ENCODE results near the gene NUDT1. TPM values are rescaled to one million over a fixed set of nuclear protein-coding genes. Genes with fewer than 3 reads are reported as not detected.

The NUDT1 gene
- total and polyA plus RNA-seq, 2 donors (not counting 1 experiment from before 2014, with no cell fraction given) = 19.8 to 28.4 TPM

DNA sequence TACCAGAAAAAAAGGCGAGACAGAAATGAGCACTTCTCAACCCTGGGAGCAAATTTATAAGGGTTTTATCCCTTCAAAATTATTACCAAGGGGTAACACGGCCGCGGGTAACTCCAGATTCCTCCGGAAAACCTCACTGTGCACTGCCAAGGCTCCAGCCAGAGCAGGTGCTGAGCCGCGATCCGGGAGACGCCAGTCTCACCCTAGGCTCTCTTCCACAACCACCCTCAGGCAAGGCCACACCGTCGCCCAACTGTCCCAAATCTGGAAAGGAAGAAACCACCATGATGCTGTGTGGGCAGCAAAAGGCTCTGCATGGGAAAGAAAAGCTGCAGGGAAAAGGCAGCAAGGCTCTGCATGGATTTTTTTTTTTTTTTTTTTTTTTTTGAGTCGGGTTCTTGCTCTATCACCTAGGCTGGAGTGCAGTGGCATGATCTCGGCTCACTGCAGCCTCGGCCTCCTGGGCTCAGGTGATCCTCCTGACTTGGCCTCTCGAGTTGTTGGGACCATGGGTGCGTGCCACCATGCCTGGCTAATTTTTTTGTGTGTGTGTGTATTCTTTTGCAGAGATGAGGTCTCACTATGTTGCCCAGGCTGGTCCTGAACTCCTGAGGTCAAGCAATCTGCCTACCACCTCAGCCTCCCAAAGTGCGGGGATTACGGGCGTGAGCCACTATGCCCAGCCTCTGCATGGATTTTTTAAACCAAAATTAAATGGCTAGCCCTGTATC, 48.3 kb upstream of the NUDT1 start:
- TF ChIP-seq, protein P1, sequence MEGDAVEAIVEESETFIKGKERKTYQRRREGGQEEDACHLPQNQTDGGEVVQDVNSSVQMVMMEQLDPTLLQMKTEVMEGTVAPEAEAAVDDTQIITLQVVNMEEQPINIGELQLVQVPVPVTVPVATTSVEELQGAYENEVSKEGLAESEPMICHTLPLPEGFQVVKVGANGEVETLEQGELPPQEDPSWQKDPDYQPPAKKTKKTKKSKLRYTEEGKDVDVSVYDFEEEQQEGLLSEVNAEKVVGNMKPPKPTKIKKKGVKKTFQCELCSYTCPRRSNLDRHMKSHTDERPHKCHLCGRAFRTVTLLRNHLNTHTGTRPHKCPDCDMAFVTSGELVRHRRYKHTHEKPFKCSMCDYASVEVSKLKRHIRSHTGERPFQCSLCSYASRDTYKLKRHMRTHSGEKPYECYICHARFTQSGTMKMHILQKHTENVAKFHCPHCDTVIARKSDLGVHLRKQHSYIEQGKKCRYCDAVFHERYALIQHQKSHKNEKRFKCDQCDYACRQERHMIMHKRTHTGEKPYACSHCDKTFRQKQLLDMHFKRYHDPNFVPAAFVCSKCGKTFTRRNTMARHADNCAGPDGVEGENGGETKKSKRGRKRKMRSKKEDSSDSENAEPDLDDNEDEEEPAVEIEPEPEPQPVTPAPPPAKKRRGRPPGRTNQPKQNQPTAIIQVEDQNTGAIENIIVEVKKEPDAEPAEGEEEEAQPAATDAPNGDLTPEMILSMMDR (conservative IDR thresholded peaks at IDR 0.05 in 1 of 2, IDR thresholded peaks at IDR 0.05 in 1 of 2; ENCODE audit: low read depth in 1 of 2, low read length in 2 of 2) = no peak
- no peak for TF ChIP-seq EZH2 (IDR thresholded peaks at IDR 0.05; ENCODE audit: low read length, missing control alignments)
- H3K4me1 ChIP-seq (ENCODE audit: control insufficient read depth, extremely low read depth, insufficient read depth, low read length) = no peaks in the 10 kb centered on the region
- H3K27me3 ChIP-seq (ENCODE audit: control insufficient read depth, insufficient read depth, low read length) = no peaks in the 10 kb centered on the region
- no peak overlapping the region for H3K4me2 ChIP-seq (ENCODE audit: extremely low read depth, insufficient read depth, low read length)
- H4K20me1 ChIP-seq (ENCODE audit: control insufficient read depth, extremely low read depth, insufficient read depth, low read length) = no peaks in the 10 kb centered on the region
- no peak overlapping the region for H2AFZ ChIP-seq (ENCODE audit: low read length)
- H3K27ac ChIP-seq (ENCODE audit: insufficient read depth, low read length) = no peak overlapping the region
- no peaks in the 10 kb centered on the region for H3K36me3 ChIP-seq (ENCODE audit: control insufficient read depth, insufficient read depth, low read length)
- H3K9me3 ChIP-seq (ENCODE audit: control insufficient read depth, insufficient read depth, low read depth, low read length) = no peaks in the 10 kb centered on the region
- H3K9ac ChIP-seq (ENCODE audit: insufficient read depth, low read length) = no peak overlapping the region
- no peaks in the 10 kb centered on the region for H3K79me2 ChIP-seq (ENCODE audit: control insufficient read depth, insufficient read depth, low read length)
- no peak overlapping the region for H3K4me3 ChIP-seq (replicated peaks in 1 of 4; ENCODE audit: control extremely low read depth in 1 of 4, insufficient read depth in 1 of 4, low read depth in 3 of 4, low read length in 4 of 4)
- DNase-seq (ENCODE audit: low read depth in 2 of 2) = no peak

DNA sequence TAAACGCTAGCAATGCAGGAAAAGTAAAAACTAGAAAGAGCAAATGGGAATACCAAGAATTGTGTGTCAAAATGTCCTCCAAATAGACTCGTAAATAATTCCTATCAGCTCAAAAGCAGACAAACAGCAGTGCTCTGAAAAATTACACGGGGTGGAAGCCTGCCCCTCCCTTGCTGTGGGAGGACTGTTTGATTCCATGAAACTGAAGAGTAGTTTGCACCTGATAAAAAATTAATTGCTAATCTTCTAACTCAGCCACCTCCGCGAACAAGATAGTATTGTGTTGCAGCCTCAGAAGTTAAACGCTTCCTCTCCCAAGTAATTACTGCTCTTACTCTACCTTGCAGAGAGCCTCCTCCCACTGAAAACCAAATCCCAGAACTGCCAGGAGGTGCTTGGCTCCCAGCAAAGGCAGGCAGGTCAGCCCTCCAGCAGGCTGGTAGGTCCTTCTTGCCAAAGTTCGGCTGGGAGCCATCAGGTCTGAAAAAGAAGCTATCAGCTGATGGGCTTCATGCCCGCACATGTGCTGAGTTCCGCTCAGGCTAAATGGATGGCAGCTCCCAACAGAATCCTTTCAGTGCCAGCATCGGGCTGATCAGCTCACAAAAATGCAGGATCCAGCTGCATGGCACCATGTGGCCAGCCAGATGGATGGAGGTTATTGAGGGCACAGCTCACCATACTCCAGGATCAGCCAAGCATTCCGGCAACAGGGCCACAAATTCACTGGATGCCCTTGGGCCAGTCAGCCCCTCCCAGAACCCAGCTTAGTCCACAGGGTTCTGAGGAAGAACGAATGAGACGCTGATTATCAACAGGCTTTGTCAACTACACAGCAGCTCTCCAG, 46.4 kb upstream of the NUDT1 start:
- H2AFZ ChIP-seq (ENCODE audit: low read length) = no peak overlapping the region
- no peaks in the 10 kb centered on the region for H4K20me1 ChIP-seq (ENCODE audit: control insufficient read depth, extremely low read depth, insufficient read depth, low read length)
- H3K4me1 ChIP-seq (ENCODE audit: control insufficient read depth, extremely low read depth, insufficient read depth, low read length) = no peaks in the 10 kb centered on the region
- H3K4me2 ChIP-seq (ENCODE audit: extremely low read depth, insufficient read depth, low read length) = no peak overlapping the region
- TF ChIP-seq, protein P1 (conservative IDR thresholded peaks at IDR 0.05 in 1 of 2, IDR thresholded peaks at IDR 0.05 in 1 of 2; ENCODE audit: low read depth in 1 of 2, low read length in 2 of 2) = no peak
- TF ChIP-seq EZH2 (IDR thresholded peaks at IDR 0.05; ENCODE audit: low read length, missing control alignments) = no peak
- H3K9ac ChIP-seq (ENCODE audit: insufficient read depth, low read length) = no peak overlapping the region
- H3K79me2 ChIP-seq (ENCODE audit: control insufficient read depth, insufficient read depth, low read length) = no peaks in the 10 kb centered on the region
- no peak overlapping the region for H3K4me3 ChIP-seq (replicated peaks in 1 of 4; ENCODE audit: control extremely low read depth in 1 of 4, insufficient read depth in 1 of 4, low read depth in 3 of 4, low read length in 4 of 4)
- H3K36me3 ChIP-seq (ENCODE audit: control insufficient read depth, insufficient read depth, low read length) = peaks cover 5% of the 10 kb centered on the region
- no peaks in the 10 kb centered on the region for H3K9me3 ChIP-seq (ENCODE audit: control insufficient read depth, insufficient read depth, low read depth, low read length)
- DNase-seq (ENCODE audit: low read depth in 2 of 2) = no peak
- H3K27me3 ChIP-seq (ENCODE audit: control insufficient read depth, insufficient read depth, low read length) = no peaks in the 10 kb centered on the region
- no peak overlapping the region for H3K27ac ChIP-seq (ENCODE audit: insufficient read depth, low read length)
